Loucy (cell line): Measurements from ENCODE around the gene FANK1.
"Not testable (repeated sequence)": the region's sequence is repeated elsewhere in the genome, so short reads cannot be mapped to it uniquely, and the experiment has no call there.

Experiments used
- H2AFZ ChIP-seq: fragments of 200-600 bp; sonication (generic); 2 replicates; pipeline ENCODE4 v1.6.0; 2016; ENCODE audit warnings: antibody characterized with exemption, mild to moderate bottlenecking, low read length, moderate library complexity
- H3F3A ChIP-seq: fragments of 200-600 bp; 2 replicates; pipeline ENCODE4 v1.6.0; 2016; ENCODE audit warnings: antibody characterized with exemption, low read depth, mild to moderate bottlenecking
- H3K27me3 ChIP-seq: fragments of 200-600 bp; sonication (generic); 2 replicates; pipeline ENCODE4 v1.6.1; 2014; ENCODE audit warnings: low read length, mild to moderate bottlenecking; ENCODE audit not compliant: insufficient read depth, poor library complexity, severe bottlenecking
- H3K36me3 ChIP-seq: fragments of 200-600 bp; sonication (generic); 2 replicates; pipeline ENCODE4 v1.6.1; 2016; ENCODE audit warnings: low read length; ENCODE audit not compliant: insufficient read depth
- H3K4me1 ChIP-seq: fragments of 200-600 bp; sonication (generic); 2 replicates; pipeline ENCODE4 v1.5.1; 2014; ENCODE audit warnings: low read length, mild to moderate bottlenecking; ENCODE audit not compliant: insufficient read depth, poor library complexity, severe bottlenecking
- H3K4me2 ChIP-seq: fragments of 200-600 bp; sonication (generic); 2 replicates; pipeline ENCODE4 v1.6.0; 2014; ENCODE audit warnings: antibody characterized with exemption, low read length, low read depth, mild to moderate bottlenecking; ENCODE audit not compliant: poor library complexity, severe bottlenecking
- H3K4me3 ChIP-seq: fragments of 200-600 bp; sonication (generic); 2 replicates; pipeline ENCODE4 v1.5.1; 2014; ENCODE audit warnings: low read length, mild to moderate bottlenecking, mixed read lengths; ENCODE audit not compliant: poor library complexity, severe bottlenecking
- H3K79me2 ChIP-seq: fragments of 200-600 bp; sonication (generic); 2 replicates; pipeline ENCODE4 v1.6.1; 2014; ENCODE audit warnings: low read length; ENCODE audit not compliant: insufficient read depth
- H3K9ac ChIP-seq: fragments of 200-600 bp; sonication (generic); 2 replicates; pipeline ENCODE4 v1.6.0; 2014; ENCODE audit warnings: mild to moderate bottlenecking, low read depth, low read length, moderate library complexity; ENCODE audit not compliant: poor library complexity, severe bottlenecking
- H3K9me2 ChIP-seq: fragments of 200-600 bp; sonication (generic); replicated peaks from 2 replicates; pipeline ENCODE4 v1.6.1; 2016; ENCODE audit warnings: low read depth, low read length, mixed read lengths
- H3K9me3 ChIP-seq: fragments of 200-600 bp; sonication (generic); 2 replicates; pipeline ENCODE4 v1.6.1; 2014; ENCODE audit warnings: mild to moderate bottlenecking, antibody characterized with exemption, low read length, low read depth; ENCODE audit not compliant: insufficient read depth
- H4K20me1 ChIP-seq: fragments of 200-600 bp; sonication (generic); 2 replicates; pipeline ENCODE4 v1.6.0; 2014; ENCODE audit warnings: antibody characterized with exemption, low read length, mild to moderate bottlenecking; ENCODE audit not compliant: insufficient read depth, poor library complexity, severe bottlenecking
- CTCF ChIP-seq: fragments of 200-600 bp; sonication (generic); conservative IDR thresholded peaks from 2 replicates; pipeline ENCODE4 v1.5.1; 2014; ENCODE audit warnings: mild to moderate bottlenecking, antibody characterized with exemption, low read length
- EZH2phosphoT487 ChIP-seq: fragments of 200-600 bp; IDR thresholded peaks from 2 replicates; pipeline ENCODE4 v1.6.1; 2018; ENCODE audit warnings: antibody characterized with exemption, mild to moderate bottlenecking, moderate library complexity, borderline replicate concordance

FANK1 gene

GRCh38 chr10:125967533-125967932, 71.2 kb downstream of the FANK1 start:
- H3K4me2 ChIP-seq: no peak overlapping the region
- H3K9ac ChIP-seq: no peak overlapping the region
- H2AFZ ChIP-seq: no peak overlapping the region
- no peaks in the 10 kb centered on the region for H3K27me3 ChIP-seq
- no peaks in the 10 kb centered on the region for H3F3A ChIP-seq
- H3K79me2 ChIP-seq: no peaks in the 10 kb centered on the region
- H3K9me2 ChIP-seq: no peaks in the 10 kb centered on the region
- no peaks in the 10 kb centered on the region for H3K36me3 ChIP-seq
- no peak for TF ChIP-seq EZH2phosphoT487
- no peaks in the 10 kb centered on the region for H3K9me3 ChIP-seq
- H4K20me1 ChIP-seq: no peaks in the 10 kb centered on the region
- H3K4me1 ChIP-seq: no peaks in the 10 kb centered on the region
- H3K4me3 ChIP-seq: no peak overlapping the region

GRCh38 chr10:125970077-125970630, 73.8 kb downstream of the FANK1 start:
- H4K20me1 ChIP-seq, H3K9me3 ChIP-seq, H3K79me2 ChIP-seq, H3K4me3 ChIP-seq, H3K4me2 ChIP-seq, H2AFZ ChIP-seq, H3K36me3 ChIP-seq, H3K9me2 ChIP-seq, H3K4me1 ChIP-seq, H3K9ac ChIP-seq, H3K27me3 ChIP-seq, H3F3A ChIP-seq: not testable (repeated sequence)

DNA sequence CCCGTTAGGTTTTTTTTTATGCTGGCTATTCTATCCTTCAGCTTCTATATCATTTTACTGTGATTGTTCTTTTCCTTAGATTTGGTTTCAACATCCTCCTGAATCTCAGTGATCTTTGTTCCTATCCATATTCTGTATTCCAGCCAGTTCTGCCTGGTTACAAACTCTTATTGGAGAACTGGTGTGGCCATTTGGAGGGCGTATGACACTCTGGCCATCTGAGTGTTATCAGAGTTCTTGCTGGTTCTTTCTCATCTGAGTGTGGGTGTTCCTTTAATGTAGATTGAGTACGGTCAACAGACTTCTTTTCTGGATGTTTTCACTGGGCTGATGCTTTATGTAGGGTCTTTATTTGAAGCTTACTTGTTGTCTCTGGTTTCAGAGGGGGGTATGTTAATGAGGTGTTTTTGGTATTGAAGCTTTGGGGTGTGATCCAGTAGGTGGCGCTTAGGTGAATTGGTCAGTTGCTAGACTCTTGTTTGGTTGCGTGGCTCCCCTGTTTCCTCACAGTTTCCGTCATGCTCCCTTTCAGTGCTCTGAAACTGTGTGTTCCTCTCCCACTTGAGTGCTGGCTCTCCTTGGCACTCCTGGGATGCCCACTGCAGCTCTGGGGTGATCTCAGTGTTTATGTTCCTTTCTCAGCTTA, 80.7 kb downstream of the FANK1 start:
- H3F3A ChIP-seq: no peaks in the 10 kb centered on the region
- H3K4me2 ChIP-seq: no peak overlapping the region
- no peaks in the 10 kb centered on the region for H3K36me3 ChIP-seq
- no peaks in the 10 kb centered on the region for H4K20me1 ChIP-seq
- no peak overlapping the region for H3K4me3 ChIP-seq
- TF ChIP-seq EZH2phosphoT487: no peak
- no peak; the same call in 1 of the 2 replicates for TF ChIP-seq CTCF
- H3K27me3 ChIP-seq: no peaks in the 10 kb centered on the region
- no peak overlapping the region for H2AFZ ChIP-seq
- H3K9me3 ChIP-seq: no peaks in the 10 kb centered on the region
- H3K4me1 ChIP-seq: no peaks in the 10 kb centered on the region
- H3K9me2 ChIP-seq: no peaks in the 10 kb centered on the region
- H3K79me2 ChIP-seq: no peaks in the 10 kb centered on the region
- H3K9ac ChIP-seq: no peak overlapping the region

- no peak overlapping the region for H3K9ac ChIP-seq
- H3K4me2 ChIP-seq: no peak overlapping the region
These were observed 83.6 kb downstream of the FANK1 start for GRCh38 chr10:125979976-125980375.

More at GRCh38 chr10:125979976-125980375, 83.6 kb downstream of the FANK1 start:
- H3K4me1 ChIP-seq: no peaks in the 10 kb centered on the region
- no peak overlapping the region for H3K4me3 ChIP-seq
- H4K20me1 ChIP-seq: no peaks in the 10 kb centered on the region
- no peak for TF ChIP-seq EZH2phosphoT487
- TF ChIP-seq CTCF: no peak
- H3F3A ChIP-seq: no peaks in the 10 kb centered on the region
- no peaks in the 10 kb centered on the region for H3K27me3 ChIP-seq
- H3K9me3 ChIP-seq: no peaks in the 10 kb centered on the region
- H3K36me3 ChIP-seq: no peaks in the 10 kb centered on the region
- H3K79me2 ChIP-seq: no peaks in the 10 kb centered on the region
- H2AFZ ChIP-seq: no peak overlapping the region
- H3K9me2 ChIP-seq: no peaks in the 10 kb centered on the region
